MM.1S (cell line): Measurements from ENCODE around the gene SCN2A.

Source experiments
- EZH2 ChIP-seq: fragments of 300-600 bp; sonication (generic); optimal IDR thresholded peaks from 2 replicates; pipeline ENCODE3; 2017; ENCODE audit warnings: low read depth, mild to moderate bottlenecking, antibody characterized with exemption, low read length, mixed read lengths
- TF ChIP-seq, protein P1 (sequence below): fragments of 300-600 bp; sonication (generic); IDR thresholded peaks from 2 replicates; pipeline ENCODE4 v1.5.1; 2016; ENCODE audit warnings: antibody characterized with exemption, low read length, mixed read lengths

DNA sequence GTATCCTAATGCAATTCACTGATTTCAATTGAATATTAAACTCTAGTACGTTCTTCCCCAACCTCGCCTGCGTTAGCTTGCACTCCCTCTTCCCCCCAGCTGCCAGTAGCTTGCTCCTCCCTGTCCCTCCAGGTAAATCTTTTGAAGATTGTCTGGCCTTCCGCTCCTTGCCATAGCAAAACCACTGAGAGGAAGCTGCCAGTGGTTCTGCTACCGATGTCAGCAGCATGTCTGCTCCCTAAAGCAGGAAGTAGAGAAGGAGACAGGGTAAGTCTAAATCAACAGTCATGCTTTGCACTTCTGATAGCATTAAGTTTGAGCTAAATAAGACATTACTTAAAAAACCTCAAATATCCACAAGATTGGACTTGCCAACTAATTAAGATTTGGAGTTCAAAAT, 89.1 kb downstream of the SCN2A start:
- TF ChIP-seq, protein P1, sequence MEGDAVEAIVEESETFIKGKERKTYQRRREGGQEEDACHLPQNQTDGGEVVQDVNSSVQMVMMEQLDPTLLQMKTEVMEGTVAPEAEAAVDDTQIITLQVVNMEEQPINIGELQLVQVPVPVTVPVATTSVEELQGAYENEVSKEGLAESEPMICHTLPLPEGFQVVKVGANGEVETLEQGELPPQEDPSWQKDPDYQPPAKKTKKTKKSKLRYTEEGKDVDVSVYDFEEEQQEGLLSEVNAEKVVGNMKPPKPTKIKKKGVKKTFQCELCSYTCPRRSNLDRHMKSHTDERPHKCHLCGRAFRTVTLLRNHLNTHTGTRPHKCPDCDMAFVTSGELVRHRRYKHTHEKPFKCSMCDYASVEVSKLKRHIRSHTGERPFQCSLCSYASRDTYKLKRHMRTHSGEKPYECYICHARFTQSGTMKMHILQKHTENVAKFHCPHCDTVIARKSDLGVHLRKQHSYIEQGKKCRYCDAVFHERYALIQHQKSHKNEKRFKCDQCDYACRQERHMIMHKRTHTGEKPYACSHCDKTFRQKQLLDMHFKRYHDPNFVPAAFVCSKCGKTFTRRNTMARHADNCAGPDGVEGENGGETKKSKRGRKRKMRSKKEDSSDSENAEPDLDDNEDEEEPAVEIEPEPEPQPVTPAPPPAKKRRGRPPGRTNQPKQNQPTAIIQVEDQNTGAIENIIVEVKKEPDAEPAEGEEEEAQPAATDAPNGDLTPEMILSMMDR = no peak
- no peak for TF ChIP-seq EZH2
